HG02840 (cell line): Measurements from ENCODE around the gene MAP4K1.

ENCODE experiments used
- ATAC-seq: cut with Tn5 transposase; IDR thresholded peaks from one replicate; pipeline ENCODE4 v1.9.1; 2021; ENCODE audit warnings: mild to moderate bottlenecking, moderate library complexity, moderate number of reproducible peaks; ENCODE audit not compliant: unreplicated experiment, low FRiP score

The MAP4K1 gene

GRCh38 chr19:38617764-38618589 is at the start of gene MAP4K1:
Gene MAP4K1 (minus strand): TSS chr19:38617953. CDS start chr19:38617895, 58 bp downstream.
- ATAC-seq, result peak; percentile 49

DNA sequence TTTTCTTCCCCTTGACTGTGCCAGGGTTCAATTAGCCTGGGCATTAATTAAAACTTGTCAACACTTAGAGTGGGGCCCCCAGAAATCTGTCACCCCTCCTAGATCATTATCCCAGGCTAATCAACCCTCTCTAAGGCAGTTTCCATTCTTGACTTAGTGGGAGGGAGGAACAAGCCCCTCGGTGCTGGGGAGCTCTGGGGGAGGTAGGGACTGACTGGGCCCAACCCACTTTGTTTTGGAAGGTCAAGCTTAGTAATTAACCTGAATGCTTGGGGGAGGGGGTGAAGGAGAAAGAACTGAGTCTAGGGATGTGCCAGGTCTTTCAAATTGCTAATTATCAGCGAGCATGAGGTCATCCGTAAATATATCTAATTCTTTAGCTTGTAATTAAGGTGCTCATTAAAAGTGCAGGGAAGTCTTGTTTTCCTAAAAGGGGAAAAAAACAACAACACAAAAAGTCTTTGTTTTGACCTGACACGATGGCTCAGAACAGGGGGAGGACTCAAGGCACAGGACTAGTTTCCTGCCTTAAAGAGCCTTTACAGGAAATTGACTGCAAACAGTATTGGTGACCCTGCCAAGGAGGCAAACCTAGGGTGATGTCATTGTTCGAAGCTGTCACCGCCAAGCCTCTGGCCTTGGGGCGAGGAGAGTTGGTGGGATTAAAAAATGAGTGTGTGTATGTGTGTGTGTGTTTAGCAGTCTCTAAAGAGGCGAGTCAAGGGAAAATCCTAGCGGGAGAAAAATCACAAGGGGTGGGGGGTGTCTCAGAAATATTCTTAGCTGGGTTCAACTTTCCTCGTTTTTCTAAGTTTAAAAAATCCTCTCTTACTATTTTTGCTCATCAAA is 49.1 kb upstream of the MAP4K1 start:
- no peak for ATAC-seq

GRCh38 chr19:38665950-38666662 is 48.4 kb upstream of the MAP4K1 start:
- no peak for ATAC-seq

DNA sequence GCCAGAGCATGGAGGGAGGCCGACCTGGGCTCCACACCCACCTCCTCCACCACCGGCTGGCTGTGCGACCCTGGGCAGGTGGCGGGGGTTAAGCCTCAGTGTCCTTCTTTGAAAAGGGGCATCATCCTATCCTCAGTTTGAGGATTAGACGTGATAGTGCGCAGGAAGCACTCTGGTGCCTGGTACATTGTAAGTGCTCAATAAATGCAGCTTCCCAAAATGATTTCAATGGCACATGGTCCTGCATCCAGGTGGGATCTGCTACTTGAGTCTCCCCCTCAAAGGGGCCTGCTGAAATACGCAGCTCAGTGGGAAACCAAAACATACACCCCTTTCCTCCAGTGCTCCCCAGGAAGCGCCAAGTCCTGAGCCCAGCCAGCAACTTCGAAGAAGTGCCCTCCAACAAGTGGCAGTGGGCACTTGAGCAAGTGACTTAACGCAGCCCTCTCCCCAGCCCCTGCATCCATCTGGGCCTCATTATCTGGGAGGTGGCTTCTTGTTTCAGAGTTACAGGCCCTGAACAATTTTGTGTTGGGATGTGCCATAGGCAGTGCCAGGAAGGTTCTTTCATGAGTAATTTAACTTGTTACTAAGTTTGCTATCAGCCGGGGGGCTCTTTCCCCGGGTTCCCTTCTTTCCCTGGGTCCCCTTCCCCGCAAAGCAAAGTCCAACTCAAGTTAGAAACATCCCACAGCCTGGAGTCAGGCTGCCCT is 47.6 kb upstream of the MAP4K1 start:
- ATAC-seq, result no peak

- ATAC-seq, result no peak
Measured at GRCh38 chr19:38664503-38665211, 46.9 kb upstream of the MAP4K1 start.

GRCh38 chr19:38663957-38664502 is 46.3 kb upstream of the MAP4K1 start:
- no peak for ATAC-seq

DNA sequence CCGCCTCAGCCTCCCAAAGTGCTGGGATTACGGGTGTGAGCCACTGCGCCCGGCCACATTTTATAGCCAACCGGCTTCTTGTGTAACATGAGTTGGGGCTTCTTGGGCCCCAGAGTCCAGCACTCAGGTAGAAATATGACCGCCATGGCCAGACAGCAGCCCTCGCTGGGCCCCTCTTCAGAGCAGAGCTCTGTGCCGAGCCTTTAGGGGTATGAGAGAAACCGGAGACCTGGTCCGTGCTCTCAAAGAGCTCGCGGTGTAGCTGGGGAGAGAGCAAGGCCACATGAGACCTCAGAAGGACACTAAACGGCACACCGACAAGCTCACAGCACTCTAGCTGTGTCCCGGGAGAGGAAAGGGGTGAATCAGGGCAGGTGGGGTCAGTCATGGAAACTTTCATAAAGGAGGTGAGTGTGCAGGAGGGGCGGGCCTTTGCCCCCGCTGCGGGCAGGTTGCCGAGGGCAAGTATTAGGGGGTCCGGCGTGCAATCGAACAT is 45.5 kb upstream of the MAP4K1 start:
- ATAC-seq, result no peak

DNA sequence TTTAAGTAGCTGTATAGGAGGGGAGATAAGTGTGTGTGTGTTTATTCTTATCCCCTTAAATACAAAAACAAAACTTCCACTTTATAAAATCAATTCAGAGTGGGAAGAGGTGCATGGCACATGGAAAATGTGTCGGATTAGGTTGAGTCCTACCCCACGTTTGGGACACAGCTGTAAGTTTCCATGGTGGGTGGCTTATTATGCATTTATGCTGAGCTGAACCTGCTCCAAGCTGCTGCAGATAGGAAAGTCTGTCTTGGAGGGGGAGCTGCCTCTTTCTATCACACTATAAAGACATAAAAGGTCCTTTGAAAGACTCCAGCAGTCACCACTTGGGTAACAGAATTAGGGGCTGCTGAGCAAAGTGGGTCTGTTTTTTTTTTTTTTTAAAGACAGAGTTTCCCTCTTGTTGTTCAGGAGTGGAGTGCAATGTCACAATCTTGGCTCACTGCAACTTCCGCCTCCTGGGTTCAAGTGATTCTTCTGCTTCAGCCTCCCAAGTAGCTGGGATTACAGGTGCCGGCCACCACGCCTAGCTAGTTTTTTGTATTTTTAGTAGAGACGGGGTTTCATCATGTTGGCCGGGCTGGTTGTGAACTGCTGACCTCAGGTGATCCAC is 44.9 kb upstream of the MAP4K1 start:
- ATAC-seq, result no peak

DNA sequence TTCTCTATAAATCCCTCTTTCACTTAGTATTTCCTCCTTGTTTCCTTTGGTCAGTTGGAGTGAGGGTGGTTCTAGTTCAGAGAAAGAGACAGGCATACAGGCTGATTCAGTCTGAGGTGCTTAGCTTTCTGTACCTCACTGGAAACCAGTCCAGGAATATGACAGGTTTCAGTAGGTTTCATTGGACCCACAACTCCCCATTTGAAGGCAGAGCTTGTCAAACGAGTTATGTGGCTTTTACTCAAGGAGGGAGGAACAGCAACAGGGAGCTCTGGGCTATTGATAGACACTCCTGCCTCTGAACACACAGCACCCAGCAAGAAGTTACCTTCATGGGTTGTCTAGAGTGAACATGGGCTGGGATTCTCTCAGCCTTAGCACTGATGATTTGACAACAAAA is 44.2 kb upstream of the MAP4K1 start:
- ATAC-seq, result no peak

GRCh38 chr19:38661136-38661535 is 43.4 kb upstream of the MAP4K1 start:
- no peak for ATAC-seq

DNA sequence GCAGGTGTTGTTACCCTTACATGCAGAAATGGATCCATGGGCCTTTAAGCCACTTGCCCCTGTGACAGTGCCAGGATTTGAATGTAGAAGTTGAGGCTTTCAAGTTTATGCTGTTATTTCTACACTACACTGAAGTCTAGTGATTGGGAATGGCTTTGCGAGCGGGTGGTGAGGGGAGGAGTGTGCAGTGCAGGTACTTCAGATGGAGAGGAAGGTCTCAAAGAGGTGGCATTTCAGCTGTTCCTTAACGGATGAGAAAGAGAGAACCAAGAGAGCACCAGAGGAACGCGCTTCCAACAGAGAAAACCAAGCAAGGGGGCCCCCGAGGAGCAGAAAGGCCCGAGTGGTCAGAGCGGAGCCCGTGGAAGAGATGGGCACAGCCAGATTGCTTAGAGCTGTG is 43.0 kb upstream of the MAP4K1 start:
- ATAC-seq, result no peak

DNA sequence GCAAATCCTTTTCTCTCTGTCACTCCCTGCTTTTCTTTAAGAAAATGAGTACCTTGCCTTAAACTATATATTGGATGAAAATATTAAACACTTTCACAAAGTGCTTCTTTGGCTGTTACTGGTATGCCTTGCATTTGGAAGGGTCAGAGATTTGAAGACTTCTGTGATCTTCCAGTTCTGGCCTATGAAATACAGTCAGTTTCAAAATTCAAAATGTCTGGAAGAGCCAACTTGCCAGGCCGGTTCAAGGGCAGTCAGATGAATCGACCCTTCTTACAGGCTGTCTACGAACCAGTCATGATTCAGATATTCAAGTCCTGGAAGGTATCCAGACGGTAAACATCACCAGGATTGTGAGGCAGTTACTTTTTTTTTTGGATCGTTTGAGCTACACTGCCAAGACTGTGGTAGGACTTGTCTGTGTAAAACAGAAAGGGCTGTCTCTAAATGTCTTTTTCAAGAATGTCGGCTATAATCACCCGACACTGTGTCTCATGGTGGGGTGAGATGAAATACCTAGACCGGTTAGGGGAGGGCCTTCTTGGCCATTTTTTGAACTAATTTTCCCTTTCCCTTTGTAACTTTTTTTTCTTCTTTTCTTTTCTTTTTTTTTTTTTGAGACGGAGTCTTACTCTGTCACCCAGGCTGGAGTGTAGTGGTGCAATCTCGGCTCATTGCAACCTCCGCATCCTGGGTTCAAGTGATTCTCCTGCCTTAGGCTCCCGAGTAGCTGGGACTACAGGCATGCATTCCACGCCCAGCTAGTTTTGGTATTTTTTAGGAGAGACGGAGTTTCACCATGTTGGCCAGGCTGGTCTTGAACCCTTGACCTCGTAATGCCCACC is 40.9 kb upstream of the MAP4K1 start:
- no peak for ATAC-seq

- no peak for ATAC-seq
Measured at GRCh38 chr19:38657633-38658222, 40.0 kb upstream of the MAP4K1 start.

GRCh38 chr19:38656171-38656981 is 38.6 kb upstream of the MAP4K1 start:
- no peak for ATAC-seq

DNA sequence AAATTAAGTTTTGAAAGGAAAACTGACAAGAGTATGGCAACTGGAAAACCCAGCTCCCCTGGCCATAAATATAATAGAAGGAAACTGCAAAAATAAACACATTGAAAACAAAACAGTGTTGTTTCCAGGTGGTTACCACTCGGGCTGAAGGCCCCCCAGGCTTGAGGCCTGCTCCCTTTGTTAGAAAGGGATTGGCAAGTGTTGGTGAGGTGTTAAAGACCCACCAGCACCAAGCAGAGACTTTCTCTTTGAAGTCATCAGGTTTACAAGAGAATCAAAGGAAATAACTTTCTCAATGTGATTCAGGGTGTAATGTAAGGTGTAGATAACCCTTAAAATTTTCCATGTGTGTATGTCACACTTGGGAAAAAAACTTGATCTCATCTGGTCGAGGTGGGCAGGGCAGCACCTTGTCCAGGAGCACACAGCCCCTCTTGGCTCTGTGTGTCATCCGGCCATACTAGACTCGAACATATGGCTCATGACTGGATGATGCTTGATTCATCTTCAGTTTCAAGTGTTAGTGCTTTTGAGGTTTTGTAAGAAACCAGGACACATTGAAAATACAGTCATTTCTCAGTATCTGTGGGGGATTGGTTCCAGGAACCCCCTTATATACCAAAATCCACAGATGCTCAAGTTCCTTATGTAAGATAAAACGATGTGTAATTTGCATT is 37.5 kb upstream of the MAP4K1 start:
- ATAC-seq, result no peak

DNA sequence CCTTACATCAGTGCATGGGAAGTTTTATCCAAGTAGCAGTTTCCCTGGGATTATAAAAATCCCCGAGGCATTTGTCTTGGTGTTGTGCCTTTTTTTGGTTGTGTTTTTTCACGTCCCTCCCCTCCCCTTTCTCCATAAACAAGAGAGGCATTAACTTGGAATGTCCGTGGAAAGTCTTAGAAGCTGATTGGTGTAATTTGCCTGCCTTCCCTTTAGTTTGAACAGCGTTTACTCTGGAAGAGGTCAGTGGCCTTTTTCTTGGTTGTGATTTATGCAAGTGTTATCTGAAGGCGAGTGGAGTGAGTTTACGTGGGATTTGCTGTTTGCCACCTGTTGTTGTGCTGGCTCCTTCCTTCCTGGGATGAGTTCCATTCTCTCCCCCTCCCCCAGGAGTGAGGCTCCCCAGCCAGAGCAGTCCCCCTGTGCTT is 36.9 kb upstream of the MAP4K1 start:
- no peak for ATAC-seq
